ENCODE data around the gene WDFY3. TPM values are rescaled to one million over a fixed set of nuclear protein-coding genes. Genes with fewer than 3 reads are reported as not detected.

Gene WDFY3
- total and polyA plus RNA-seq, 9 donors, result 13.2 to 90.0 (median 77.4) TPM

DNA sequence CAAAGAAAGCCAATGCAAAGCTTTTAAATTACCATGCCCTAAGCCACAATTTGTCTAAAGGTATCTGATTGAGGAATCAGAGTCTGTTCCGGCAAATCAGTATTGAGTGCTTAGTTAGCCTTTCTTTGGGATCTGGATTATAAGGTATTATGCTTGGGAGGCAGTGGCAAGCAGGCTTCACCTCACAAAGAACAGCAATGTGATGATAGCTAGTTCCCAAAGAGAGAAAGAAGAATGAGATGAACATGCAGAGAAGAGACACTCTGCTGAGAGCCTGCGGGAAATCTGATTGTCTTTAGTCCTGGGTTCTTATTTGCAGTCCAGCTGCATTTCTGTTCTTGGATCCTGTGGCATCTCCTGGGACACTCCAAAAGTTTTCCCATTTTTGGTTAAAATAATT lies 35.2 kb downstream of the WDFY3 start:
- no peaks in the 10 kb centered on the region for H3K9me3 ChIP-seq
- H3K4me3 ChIP-seq, result no peak overlapping the region
- no peak overlapping the region for H3K27ac ChIP-seq
- 88 to 96% (median 88%) methylated on average over 2 of the region's 2 CpGs for WGBS, 3 donors
- TF ChIP-seq POLR2A (IDR thresholded peaks at IDR 0.05) (no peak), EP300 (IDR thresholded peaks at IDR 0.05) (no peak)
- TF ChIP-seq, protein P1, sequence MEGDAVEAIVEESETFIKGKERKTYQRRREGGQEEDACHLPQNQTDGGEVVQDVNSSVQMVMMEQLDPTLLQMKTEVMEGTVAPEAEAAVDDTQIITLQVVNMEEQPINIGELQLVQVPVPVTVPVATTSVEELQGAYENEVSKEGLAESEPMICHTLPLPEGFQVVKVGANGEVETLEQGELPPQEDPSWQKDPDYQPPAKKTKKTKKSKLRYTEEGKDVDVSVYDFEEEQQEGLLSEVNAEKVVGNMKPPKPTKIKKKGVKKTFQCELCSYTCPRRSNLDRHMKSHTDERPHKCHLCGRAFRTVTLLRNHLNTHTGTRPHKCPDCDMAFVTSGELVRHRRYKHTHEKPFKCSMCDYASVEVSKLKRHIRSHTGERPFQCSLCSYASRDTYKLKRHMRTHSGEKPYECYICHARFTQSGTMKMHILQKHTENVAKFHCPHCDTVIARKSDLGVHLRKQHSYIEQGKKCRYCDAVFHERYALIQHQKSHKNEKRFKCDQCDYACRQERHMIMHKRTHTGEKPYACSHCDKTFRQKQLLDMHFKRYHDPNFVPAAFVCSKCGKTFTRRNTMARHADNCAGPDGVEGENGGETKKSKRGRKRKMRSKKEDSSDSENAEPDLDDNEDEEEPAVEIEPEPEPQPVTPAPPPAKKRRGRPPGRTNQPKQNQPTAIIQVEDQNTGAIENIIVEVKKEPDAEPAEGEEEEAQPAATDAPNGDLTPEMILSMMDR (IDR thresholded peaks at IDR 0.05), result no peak
- no peak for DNase-seq
- no peaks in the 10 kb centered on the region for H3K27me3 ChIP-seq
- H3K36me3 ChIP-seq, result no peaks in the 10 kb centered on the region
- intact Hi-C loops (cut with DNase I), result no loop called here
- peaks cover 2% of the 10 kb centered on the region for H3K4me1 ChIP-seq (ENCODE audit: insufficient read depth)

DNA sequence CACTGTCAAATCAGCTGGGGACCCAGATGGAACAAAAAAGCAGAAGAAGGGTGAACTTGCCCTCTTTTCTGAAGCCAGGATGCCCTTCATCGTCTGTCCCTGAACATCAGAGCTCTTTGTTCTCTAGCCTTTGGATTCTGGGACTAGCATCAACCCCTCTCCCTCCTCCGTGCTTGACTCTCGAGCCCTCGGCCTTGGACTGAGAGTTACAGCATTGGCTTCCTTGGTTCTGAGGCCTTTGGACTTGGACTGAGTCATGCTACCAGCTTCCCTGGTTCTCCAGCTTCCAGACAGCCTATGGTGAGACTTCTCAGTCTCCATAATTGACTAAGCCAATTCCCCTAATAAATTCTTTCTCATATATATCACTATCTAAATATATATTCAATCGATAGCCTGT lies 38.4 kb downstream of the WDFY3 start:
- Histone ChIP-seq H3K4me1 (ENCODE audit: insufficient read depth) (no peaks in the 10 kb centered on the region), H3K27me3 (no peaks in the 10 kb centered on the region), H3K9me3 (no peaks in the 10 kb centered on the region), H3K36me3 (no peaks in the 10 kb centered on the region), H3K27ac (no peak overlapping the region), H3K4me3 (no peak overlapping the region)
- intact Hi-C loops (cut with DNase I), result no loop called here
- DNase-seq, result no peak
- TF ChIP-seq, protein P1 (IDR thresholded peaks at IDR 0.05), result no peak
- TF ChIP-seq EP300 (IDR thresholded peaks at IDR 0.05), result no peak
- no peak for TF ChIP-seq POLR2A (IDR thresholded peaks at IDR 0.05)
- 95 to 97% (median 95%) methylated on average over 5 of the region's 5 CpGs for WGBS, 3 donors

DNA sequence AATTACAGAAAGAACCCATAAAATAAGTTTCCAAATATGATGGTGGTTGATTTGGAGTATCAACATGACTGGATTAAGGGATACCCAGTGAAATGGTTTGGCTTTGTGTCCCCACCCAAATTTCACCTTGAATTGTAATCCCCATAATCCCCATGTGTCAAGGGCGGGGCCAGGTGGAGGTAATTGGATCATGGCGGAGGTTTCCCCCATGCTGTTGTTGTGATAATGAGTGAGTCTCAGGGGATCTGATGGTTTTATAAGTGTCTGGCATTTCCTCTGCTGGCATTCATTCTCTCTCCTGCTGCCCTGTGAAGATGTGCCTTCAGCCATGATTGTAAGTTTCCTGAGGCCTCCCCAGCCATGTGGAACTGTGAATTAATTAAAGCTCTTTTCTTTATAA lies 39.1 kb downstream of the WDFY3 start:
- intact Hi-C loops (cut with DNase I), result no loop called here
- no peaks in the 10 kb centered on the region for H3K4me1 ChIP-seq (ENCODE audit: insufficient read depth)
- WGBS, 3 donors, result 80 to 84% (median 81%) methylated on average over 2 of the region's 2 CpGs
- H3K27ac ChIP-seq, result no peak overlapping the region
- no peaks in the 10 kb centered on the region for H3K27me3 ChIP-seq
- TF ChIP-seq EP300 (IDR thresholded peaks at IDR 0.05), result no peak
- TF ChIP-seq, protein P1 (IDR thresholded peaks at IDR 0.05), result no peak
- no peak for TF ChIP-seq POLR2A (IDR thresholded peaks at IDR 0.05)
- H3K9me3 ChIP-seq, result no peaks in the 10 kb centered on the region
- no peak for DNase-seq
- no peaks in the 10 kb centered on the region for H3K36me3 ChIP-seq
- H3K4me3 ChIP-seq, result no peak overlapping the region

DNA sequence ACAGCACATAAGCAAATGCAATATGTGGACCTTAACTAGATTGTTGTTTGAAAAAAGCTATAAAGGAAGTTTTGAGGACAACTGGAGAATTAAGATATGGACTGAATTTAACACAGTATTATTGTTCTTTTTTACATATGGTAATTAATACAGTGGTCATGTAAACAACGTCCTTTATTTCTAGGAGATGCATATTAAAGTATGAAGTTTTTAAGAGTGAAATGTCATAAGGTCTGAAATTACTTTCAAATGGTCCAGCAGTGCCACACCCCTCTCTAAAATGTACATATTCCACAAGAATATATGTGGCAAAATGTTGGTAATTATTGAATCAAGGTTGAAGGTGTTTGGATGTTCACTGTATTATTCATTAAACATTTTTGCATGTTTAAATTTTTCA lies 40.9 kb downstream of the WDFY3 start:
- Histone ChIP-seq H3K4me3 (no peak overlapping the region), H3K36me3 (no peaks in the 10 kb centered on the region), H3K4me1 (ENCODE audit: insufficient read depth) (no peaks in the 10 kb centered on the region), H3K9me3 (no peaks in the 10 kb centered on the region), H3K27me3 (no peaks in the 10 kb centered on the region), H3K27ac (no peak overlapping the region)
- 65 to 74% (median 71%) methylated on average over 1 of the region's 1 CpG for whole genome bisulfite sequencing, 3 donors
- DNase-seq, result no peak
- intact Hi-C loops (cut with DNase I), result no loop called here
- TF ChIP-seq, protein P1 (IDR thresholded peaks at IDR 0.05), result no peak
- TF ChIP-seq POLR2A (IDR thresholded peaks at IDR 0.05) (no peak), EP300 (IDR thresholded peaks at IDR 0.05) (no peak)

- intact Hi-C loops (cut with DNase I), result no loop called here
- TF ChIP-seq POLR2A (IDR thresholded peaks at IDR 0.05) (no peak), EP300 (IDR thresholded peaks at IDR 0.05) (no peak)
- TF ChIP-seq, protein P1 (IDR thresholded peaks at IDR 0.05), result no peak
Measured at GRCh38 chr4:84924434-84924833, 42.1 kb downstream of the WDFY3 start.

More at GRCh38 chr4:84924434-84924833, 42.1 kb downstream of the WDFY3 start:
- Histone ChIP-seq H3K4me1 (ENCODE audit: insufficient read depth) (no peaks in the 10 kb centered on the region), H3K27me3 (no peaks in the 10 kb centered on the region), H3K9me3 (no peaks in the 10 kb centered on the region), H3K4me3 (no peak overlapping the region), H3K36me3 (no peaks in the 10 kb centered on the region), H3K27ac (no peak overlapping the region)
- DNase-seq, result no peak
- WGBS, 3 donors, result 70 to 78% (median 74%) methylated on average over 1 of the region's 1 CpG
